Measurements from ENCODE around the gene TIPRL.

Gene TIPRL

DNA sequence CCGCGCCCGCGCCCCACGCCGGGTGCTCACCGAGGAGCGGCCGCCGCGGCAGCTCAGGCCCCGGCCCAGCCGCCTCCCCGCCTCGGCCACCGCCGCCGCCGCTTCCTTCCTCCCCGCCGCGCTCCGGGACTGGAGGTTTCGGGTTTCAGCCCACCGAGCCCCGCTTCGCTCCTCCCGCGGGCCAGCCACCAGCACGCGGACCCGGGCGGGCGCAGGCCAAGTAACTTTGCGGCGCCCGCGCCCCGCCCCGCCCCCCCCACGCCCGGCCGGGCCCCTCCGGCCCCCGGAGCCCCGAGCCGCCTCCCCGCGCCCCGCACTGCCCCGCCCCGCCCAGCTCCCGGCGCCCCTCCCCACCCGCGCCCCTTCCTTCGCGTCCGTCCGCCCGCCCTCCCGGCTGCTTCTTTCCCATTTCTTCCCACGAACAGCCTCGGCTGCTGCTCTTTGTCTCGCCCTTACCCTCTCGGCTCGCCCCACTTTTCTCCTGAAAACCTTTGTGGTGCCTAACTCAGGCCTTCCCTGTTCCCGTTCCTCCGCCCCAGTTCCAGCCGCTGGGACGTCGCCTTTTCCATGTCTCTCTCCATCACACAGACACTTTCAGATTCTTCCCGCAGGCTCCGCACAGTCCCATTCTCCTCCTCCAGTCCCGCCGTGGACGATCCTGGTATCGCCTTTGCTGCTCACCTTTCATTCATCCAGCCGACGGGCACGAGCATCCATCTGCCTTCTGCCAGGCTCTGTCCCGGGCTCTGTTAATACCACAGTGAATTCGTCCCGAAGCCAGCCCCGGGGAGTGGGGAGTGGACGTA, 41.9 kb upstream of the TIPRL start, which contains the start of gene GPR161:
GPR161 (minus strand) TSS at position 222 of the 806 bp plus-strand sequence. CDS start 32,080 bp downstream, outside the sequence.
- Histone ChIP-seq H3K36me3 (ENCODE audit: insufficient read depth, insufficient read length, low read length) (peaks cover 8% of the 10 kb centered on the region), H3K9ac (ENCODE audit: insufficient read length, low read depth) (peak within 1 kb of the TSS; percentile 84), H3K4me1 (ENCODE audit: insufficient read depth, insufficient read length) (no peaks in the 10 kb centered on the region), H3K27me3 (ENCODE audit: insufficient read depth, insufficient read length) (peaks cover 37% of the 10 kb centered on the region), H3K9me3 (ENCODE audit: insufficient read depth, low read length) (no peaks in the 10 kb centered on the region), H3K4me3 (ENCODE audit: insufficient read length, low read depth) (peak within 1 kb of the TSS; percentile 81)
- TF ChIP-seq SUZ12 (IDR thresholded peaks at IDR 0.05; ENCODE audit: extremely low read depth, insufficient read depth, insufficient read length) (no peak), ZNF274 (IDR thresholded peaks at IDR 0.05; ENCODE audit: low read depth, low read length) (no peak), YY1 (IDR thresholded peaks at IDR 0.05; ENCODE audit: insufficient read depth, insufficient read length) (no peak)
- DNase-seq (ENCODE audit: low read depth, low spot score): peak; percentile 39

DNA sequence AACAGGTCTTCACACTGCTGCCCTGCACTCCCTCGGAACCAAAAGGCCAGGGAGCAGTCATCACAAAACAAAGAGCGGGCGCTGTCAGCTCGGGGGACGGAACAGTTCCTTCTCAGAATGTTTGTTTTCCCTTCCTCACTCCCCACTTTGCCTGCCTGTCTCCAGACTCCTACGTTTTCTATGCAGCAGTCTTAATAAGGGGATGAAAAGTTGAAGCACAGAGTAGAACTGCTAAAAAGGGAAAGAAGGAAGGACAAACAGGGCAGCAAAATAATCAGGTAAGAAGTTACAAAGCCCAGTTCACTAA, 41.3 kb upstream of the TIPRL start:
- no peaks in the 10 kb centered on the region for H3K9me3 ChIP-seq (ENCODE audit: insufficient read depth, low read length)
- no peak for TF ChIP-seq YY1 (IDR thresholded peaks at IDR 0.05; ENCODE audit: insufficient read depth, insufficient read length)
- TF ChIP-seq ZNF274 (IDR thresholded peaks at IDR 0.05; ENCODE audit: low read depth, low read length): no peak
- TF ChIP-seq SUZ12 (IDR thresholded peaks at IDR 0.05; ENCODE audit: extremely low read depth, insufficient read depth, insufficient read length): no peak

GRCh38 chr1:168138134-168138533, 40.6 kb upstream of the TIPRL start:
- H3K27me3 ChIP-seq (ENCODE audit: insufficient read depth, insufficient read length): peaks cover 37% of the 10 kb centered on the region
- DNase-seq (ENCODE audit: low read depth, low spot score): no peak
- no peak overlapping the region for H3K4me3 ChIP-seq (ENCODE audit: insufficient read length, low read depth)
- peaks cover 8% of the 10 kb centered on the region for H3K36me3 ChIP-seq (ENCODE audit: insufficient read depth, insufficient read length, low read length)
- TF ChIP-seq YY1 (IDR thresholded peaks at IDR 0.05; ENCODE audit: insufficient read depth, insufficient read length): no peak
- no peak for TF ChIP-seq SUZ12 (IDR thresholded peaks at IDR 0.05; ENCODE audit: extremely low read depth, insufficient read depth, insufficient read length)
- no peak for TF ChIP-seq ZNF274 (IDR thresholded peaks at IDR 0.05; ENCODE audit: low read depth, low read length)
- no peak overlapping the region for H3K9ac ChIP-seq (ENCODE audit: insufficient read length, low read depth)
- H3K9me3 ChIP-seq (ENCODE audit: insufficient read depth, low read length): no peaks in the 10 kb centered on the region
- no peaks in the 10 kb centered on the region for H3K4me1 ChIP-seq (ENCODE audit: insufficient read depth, insufficient read length)

More for the DNA sequence above, 41.3 kb upstream of the TIPRL start:
- Histone ChIP-seq H3K4me3 (ENCODE audit: insufficient read length, low read depth) (peak overlapping the region; percentile 81), H3K9ac (ENCODE audit: insufficient read length, low read depth) (peak overlapping the region; percentile 53), H3K27me3 (ENCODE audit: insufficient read depth, insufficient read length) (peaks cover 37% of the 10 kb centered on the region), H3K4me1 (ENCODE audit: insufficient read depth, insufficient read length) (no peaks in the 10 kb centered on the region), H3K36me3 (ENCODE audit: insufficient read depth, insufficient read length, low read length) (peaks cover 8% of the 10 kb centered on the region)
- no peak for DNase-seq (ENCODE audit: low read depth, low spot score)

- Histone ChIP-seq H3K4me1 (ENCODE audit: insufficient read depth, insufficient read length) (no peaks in the 10 kb centered on the region), H3K27me3 (ENCODE audit: insufficient read depth, insufficient read length) (peaks cover 37% of the 10 kb centered on the region), H3K4me3 (ENCODE audit: insufficient read length, low read depth) (no peak overlapping the region), H3K36me3 (ENCODE audit: insufficient read depth, insufficient read length, low read length) (peaks cover 6% of the 10 kb centered on the region), H3K9me3 (ENCODE audit: insufficient read depth, low read length) (no peaks in the 10 kb centered on the region), H3K9ac (ENCODE audit: insufficient read length, low read depth) (no peak overlapping the region)
- TF ChIP-seq YY1 (IDR thresholded peaks at IDR 0.05; ENCODE audit: insufficient read depth, insufficient read length) (no peak), ZNF274 (IDR thresholded peaks at IDR 0.05; ENCODE audit: low read depth, low read length) (no peak), SUZ12 (IDR thresholded peaks at IDR 0.05; ENCODE audit: extremely low read depth, insufficient read depth, insufficient read length) (no peak)
- no peak for DNase-seq (ENCODE audit: low read depth, low spot score)
These were observed 39.7 kb upstream of the TIPRL start for GRCh38 chr1:168139070-168139469.

GRCh38 chr1:168141871-168142385, 36.8 kb upstream of the TIPRL start:
- DNase-seq (ENCODE audit: low read depth, low spot score): no peak
- Histone ChIP-seq H3K9me3 (ENCODE audit: insufficient read depth, low read length) (no peaks in the 10 kb centered on the region), H3K27me3 (ENCODE audit: insufficient read depth, insufficient read length) (peaks cover 16% of the 10 kb centered on the region), H3K4me3 (ENCODE audit: insufficient read length, low read depth) (no peak overlapping the region), H3K4me1 (ENCODE audit: insufficient read depth, insufficient read length) (no peaks in the 10 kb centered on the region), H3K9ac (ENCODE audit: insufficient read length, low read depth) (no peak overlapping the region), H3K36me3 (ENCODE audit: insufficient read depth, insufficient read length, low read length) (no peaks in the 10 kb centered on the region)
- no peak for TF ChIP-seq SUZ12 (IDR thresholded peaks at IDR 0.05; ENCODE audit: extremely low read depth, insufficient read depth, insufficient read length)
- no peak for TF ChIP-seq YY1 (IDR thresholded peaks at IDR 0.05; ENCODE audit: insufficient read depth, insufficient read length)
- TF ChIP-seq ZNF274 (IDR thresholded peaks at IDR 0.05; ENCODE audit: low read depth, low read length): no peak

DNA sequence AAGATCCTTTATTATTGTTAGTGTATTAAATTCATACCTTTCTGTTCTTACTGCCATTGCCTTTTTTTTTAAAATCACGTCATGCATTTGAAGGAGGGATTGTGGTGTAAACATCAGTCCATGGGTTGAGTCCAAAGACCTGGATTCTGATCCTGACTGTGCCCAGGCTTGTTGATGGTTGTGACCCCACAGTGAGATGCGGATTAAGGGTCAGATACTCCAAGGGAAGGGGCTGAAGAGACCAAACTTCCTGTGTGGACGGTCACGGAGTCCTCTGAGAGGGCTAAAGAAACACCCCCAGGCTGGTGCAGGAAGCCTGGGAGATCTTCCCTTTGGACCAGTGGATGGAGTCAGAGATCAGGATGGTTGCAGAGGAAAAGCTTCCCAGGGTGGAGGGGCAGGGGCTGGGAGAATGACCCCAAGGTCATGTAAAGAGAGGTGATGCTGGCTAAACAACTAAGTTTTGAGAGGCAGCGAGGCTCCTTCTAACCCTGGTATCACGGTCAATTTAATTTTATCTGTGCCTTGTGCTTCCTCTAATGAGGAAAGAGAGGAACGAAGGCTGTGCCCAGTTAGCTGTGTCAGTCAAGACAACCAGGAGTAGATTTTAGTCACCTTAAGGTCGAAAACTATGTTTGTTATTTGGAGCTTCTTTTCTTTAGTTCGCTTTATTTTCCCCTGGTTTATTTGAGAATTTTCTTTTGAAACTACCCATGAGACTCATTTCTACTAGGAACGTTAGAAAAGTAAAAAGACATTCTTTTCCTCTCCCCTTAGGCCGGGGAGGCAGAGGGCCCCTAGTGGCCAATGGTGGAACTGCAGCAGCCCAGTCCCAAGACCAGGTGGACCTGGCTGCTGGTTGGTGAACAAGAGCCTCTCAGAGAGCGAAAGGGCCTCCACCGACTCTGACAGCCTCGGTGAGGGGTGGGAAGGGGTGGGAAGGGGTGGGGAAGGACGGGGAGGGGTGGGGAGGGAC, 33.3 kb upstream of the TIPRL start:
- H3K9ac ChIP-seq (ENCODE audit: insufficient read length, low read depth): no peak overlapping the region
- no peak overlapping the region for H3K4me3 ChIP-seq (ENCODE audit: insufficient read length, low read depth)
- no peaks in the 10 kb centered on the region for H3K9me3 ChIP-seq (ENCODE audit: insufficient read depth, low read length)
- TF ChIP-seq SUZ12 (IDR thresholded peaks at IDR 0.05; ENCODE audit: extremely low read depth, insufficient read depth, insufficient read length): no peak
- TF ChIP-seq ZNF274 (IDR thresholded peaks at IDR 0.05; ENCODE audit: low read depth, low read length): no peak
- TF ChIP-seq YY1 (IDR thresholded peaks at IDR 0.05; ENCODE audit: insufficient read depth, insufficient read length): no peak
- H3K27me3 ChIP-seq (ENCODE audit: insufficient read depth, insufficient read length): no peaks in the 10 kb centered on the region
- H3K4me1 ChIP-seq (ENCODE audit: insufficient read depth, insufficient read length): no peaks in the 10 kb centered on the region
- H3K36me3 ChIP-seq (ENCODE audit: insufficient read depth, insufficient read length, low read length): no peaks in the 10 kb centered on the region
- DNase-seq (ENCODE audit: low read depth, low spot score): peak; percentile 90

All from NT2/D1 (cell line).